VCaP (cell line): Measurements from ENCODE around the gene EYA2.

Experiments
- H3K27ac ChIP-seq: fragments of 450-650 bp; 2 replicates; pipeline ENCODE4 v1.5.1; 2017
- TF ChIP-seq, protein P1 (sequence below): fragments of 450-650 bp; conservative IDR thresholded peaks from 2 replicates; pipeline ENCODE4 v1.5.1; 2017; ENCODE audit warnings: mild to moderate bottlenecking, moderate library complexity

Gene EYA2

DNA sequence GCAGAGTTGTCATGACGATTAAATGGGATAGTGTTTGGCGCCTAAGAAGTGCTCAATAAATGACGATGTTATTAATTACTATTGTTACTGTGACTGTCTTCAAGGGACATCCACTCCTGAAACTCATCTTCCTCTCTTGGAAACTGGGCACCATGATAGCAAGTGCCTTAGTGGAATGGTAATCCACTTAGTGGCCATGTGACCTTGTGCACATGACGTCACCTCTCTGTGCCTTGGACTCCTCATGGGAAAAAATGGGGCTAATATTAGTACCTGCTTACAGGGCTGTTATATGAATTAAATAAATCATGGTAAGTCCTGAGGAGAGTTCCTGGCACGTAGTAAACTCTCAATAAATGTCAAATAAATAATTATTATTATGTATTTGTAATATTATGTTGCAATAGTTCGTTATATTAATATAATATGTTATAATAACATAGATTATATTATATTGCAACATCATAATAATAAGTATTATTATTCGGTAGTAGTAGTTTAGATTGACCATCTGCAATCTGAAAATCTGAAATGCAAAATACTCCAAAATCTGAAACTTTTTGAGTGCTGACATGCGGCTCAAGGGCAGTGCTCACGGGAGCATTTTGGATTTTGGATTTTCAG is 40.9 kb downstream of the EYA2 start:
- TF ChIP-seq, protein P1, sequence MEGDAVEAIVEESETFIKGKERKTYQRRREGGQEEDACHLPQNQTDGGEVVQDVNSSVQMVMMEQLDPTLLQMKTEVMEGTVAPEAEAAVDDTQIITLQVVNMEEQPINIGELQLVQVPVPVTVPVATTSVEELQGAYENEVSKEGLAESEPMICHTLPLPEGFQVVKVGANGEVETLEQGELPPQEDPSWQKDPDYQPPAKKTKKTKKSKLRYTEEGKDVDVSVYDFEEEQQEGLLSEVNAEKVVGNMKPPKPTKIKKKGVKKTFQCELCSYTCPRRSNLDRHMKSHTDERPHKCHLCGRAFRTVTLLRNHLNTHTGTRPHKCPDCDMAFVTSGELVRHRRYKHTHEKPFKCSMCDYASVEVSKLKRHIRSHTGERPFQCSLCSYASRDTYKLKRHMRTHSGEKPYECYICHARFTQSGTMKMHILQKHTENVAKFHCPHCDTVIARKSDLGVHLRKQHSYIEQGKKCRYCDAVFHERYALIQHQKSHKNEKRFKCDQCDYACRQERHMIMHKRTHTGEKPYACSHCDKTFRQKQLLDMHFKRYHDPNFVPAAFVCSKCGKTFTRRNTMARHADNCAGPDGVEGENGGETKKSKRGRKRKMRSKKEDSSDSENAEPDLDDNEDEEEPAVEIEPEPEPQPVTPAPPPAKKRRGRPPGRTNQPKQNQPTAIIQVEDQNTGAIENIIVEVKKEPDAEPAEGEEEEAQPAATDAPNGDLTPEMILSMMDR, result no peak

DNA sequence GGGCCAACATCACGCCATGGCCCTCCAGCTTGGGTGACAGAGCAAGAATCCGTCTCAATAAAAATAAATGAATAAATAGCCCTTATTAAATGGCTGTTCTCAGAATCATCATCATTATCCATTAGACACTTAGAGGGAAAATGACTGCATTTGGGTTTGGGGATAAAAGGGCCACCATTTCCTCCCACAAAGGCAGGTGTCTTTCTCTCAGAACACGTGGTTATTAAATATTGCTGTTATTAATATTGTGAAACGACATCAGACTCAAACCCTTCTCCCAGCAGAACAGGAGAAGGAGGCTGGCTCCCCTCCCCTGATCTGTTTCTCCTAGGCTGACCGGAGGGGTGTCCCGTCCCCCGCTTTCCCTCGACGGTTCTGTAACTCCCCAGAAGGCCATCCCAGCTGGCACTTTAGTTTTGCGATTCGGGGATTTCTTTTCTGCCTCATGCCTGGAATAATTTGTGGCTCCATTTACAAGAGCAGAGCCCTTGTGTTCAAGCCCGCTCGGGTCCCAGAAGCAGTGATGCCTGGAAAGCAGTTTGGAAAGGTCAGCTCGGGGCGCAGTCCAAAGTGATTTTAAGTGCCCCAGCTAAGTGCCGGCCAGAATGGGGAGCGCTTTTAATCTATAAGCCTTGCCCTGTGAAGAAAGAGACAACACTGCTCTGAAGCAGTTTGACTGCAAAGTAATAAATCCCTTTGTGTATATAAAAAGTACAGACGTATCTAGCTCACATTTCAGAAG is 41.9 kb downstream of the EYA2 start:
- H3K27ac ChIP-seq, result no peak overlapping the region
- TF ChIP-seq, protein P1, result no peak

More for the DNA sequence above, 40.9 kb downstream of the EYA2 start:
- H3K27ac ChIP-seq, result no peak overlapping the region

DNA sequence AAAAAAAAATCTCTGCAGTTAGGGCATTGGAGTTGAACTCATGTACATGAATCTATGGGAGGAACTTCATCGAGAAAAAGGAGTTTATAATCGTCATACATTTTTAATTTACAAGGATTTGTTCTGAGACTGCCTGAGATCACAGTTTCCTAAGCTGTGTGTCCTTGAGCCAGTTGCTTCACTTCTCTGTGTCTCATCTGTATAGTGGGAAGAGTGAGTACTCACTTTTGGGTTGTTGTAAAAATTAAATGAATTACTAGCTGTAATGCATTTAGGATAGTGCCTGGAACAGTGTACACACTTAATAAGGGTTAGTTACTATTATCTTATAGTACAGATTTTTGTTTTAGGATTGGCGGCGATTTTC is 42.5 kb downstream of the EYA2 start:
- no peak overlapping the region for H3K27ac ChIP-seq
- TF ChIP-seq, protein P1, result no peak

DNA sequence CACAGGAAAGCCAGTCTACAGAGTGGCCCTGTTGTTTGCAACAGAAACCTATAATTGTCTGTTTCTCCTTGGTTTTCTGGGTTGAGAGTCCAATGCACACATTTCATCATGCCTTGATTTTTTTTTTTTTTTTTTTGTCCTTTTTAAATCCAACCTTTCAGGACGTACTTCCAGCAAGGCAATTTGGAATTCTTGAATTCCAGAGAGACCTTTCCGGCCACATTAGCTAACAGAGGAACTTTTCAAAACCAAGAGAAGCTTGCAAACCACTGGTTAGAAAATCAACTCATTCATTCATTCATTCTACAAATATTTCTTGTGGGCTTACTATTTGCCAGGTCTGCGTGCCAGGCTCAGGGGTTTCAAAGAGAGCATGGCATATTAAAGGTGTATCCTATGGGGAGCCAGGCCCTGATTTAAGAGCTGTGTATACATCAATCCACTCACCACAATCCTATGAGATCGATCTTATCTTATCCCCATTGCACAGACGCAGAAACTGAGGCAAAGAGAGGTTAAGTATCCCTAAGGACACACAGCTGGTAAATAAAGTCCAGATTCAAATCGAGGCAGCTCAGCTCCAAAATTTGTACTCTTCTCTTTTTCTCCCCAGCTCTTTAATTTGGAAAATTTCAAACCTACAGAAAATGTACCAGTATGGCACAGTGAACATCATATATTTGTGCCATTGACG is 43.0 kb downstream of the EYA2 start:
- TF ChIP-seq, protein P1, result no peak
- no peak overlapping the region for H3K27ac ChIP-seq

DNA sequence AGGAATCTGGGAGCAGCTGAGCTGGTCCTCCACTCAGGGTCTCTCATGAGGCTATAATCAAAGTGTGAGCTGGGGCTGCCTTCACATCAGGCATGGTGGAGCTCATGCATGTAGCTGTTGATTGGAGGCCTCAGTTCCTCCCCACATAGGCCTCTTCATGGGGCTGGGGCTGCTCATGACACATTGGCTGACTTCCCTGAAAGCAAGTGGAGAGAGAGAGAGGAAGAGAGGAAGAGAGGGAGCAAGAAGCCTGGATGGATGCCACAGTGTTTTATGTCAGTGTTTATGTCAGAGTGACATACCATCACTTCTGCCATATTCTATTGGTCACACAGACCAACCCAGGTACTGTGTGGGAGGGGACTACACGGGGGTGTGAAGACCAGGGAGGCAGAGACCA is 43.8 kb downstream of the EYA2 start:
- H3K27ac ChIP-seq, result no peak overlapping the region
- TF ChIP-seq, protein P1, result no peak

DNA sequence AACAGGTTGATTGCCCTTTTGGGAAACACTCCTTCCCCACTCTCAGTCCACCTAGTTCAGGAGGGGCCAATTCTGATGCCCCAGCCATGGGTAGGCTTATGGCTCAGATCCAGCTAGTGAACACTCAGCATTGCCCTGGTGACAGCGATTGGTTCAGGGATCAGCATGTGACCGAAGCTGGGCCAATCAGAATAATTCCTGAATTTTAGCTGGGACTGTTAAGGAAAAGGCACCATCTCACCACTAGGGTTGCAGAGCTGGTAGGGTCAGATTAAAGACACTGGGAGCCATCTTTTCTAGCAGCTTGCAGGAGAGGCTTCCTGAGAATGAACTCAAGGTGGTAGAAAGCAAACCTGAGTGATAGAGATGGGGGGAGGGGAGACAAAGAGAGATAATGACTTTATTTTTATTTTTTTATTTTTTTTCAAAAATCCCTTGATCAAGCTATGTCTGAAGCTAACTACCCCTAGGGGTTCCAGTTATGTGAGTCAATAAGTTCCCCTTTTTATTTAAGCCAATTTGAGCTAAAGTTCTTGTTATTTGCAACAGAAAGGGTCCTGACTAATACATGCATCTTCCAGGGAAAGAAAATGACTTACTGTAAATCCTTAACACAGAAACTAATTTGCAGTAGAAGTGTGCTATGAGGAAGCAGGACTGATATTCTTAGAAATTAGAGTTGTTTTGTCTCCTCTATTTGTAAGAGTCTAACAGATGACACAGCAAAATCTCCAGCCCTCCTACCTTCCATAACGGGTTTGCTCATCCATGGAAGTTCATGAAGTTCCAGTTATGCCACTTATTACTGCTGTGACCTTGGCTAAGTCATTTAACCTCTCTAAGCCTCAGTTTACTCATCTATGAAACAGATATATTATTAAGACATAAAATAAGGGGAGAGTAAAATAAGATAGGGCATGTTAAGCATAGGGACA is 44.7 kb downstream of the EYA2 start:
- TF ChIP-seq, protein P1, result no peak
- no peak overlapping the region for H3K27ac ChIP-seq
